Left renal pelvis (tissue), 4 donors: ENCODE data around the gene WFDC12. TPM values are rescaled to one million over a fixed set of nuclear protein-coding genes. Genes with fewer than 3 reads are reported as not detected.
A peak's percentile ranks its signal among the peaks of the same experiment; 100 is the strongest.

Experiments used
- DNase-seq, 4 donors: peaks; one replicate each; pipeline ENCODE4 v3.0.0-alpha.2; 2013; ENCODE audit warnings: low read depth in 4 of 4, low spot score in 3 of 4
- polyA plus RNA-seq, 4 donors: library from polyadenylated mRNA; unstranded; fragments of 120-200 nt; gene quantifications; one replicate each; pipeline ENCODE4 v1.2.1, GENCODE V29; 2013; ENCODE audit not compliant: insufficient read length in 4 of 4

WFDC12 gene
- polyA plus RNA-seq, 4 donors = not detected

GRCh38 chr20:45115829-45116228 is 8.4 kb downstream of the WFDC12 start:
- DNase-seq = no peak

- no peak for DNase-seq
Observed at GRCh38 chr20:45115386-45115774, 8.9 kb downstream of the WFDC12 start.

GRCh38 chr20:45114465-45115385 is 9.5 kb downstream of the WFDC12 start, which contains the start of gene WFDC5:
TSS of gene WFDC5 (minus strand) at chr20:45115174. CDS start at chr20:45115083, 91 bp downstream.
- no peak for DNase-seq

GRCh38 chr20:45113865-45114264 is 10.4 kb downstream of the WFDC12 start:
- no peak for DNase-seq

GRCh38 chr20:45112754-45113153 is 11.5 kb downstream of the WFDC12 start:
- DNase-seq = no peak

GRCh38 chr20:45111799-45112471 is 12.3 kb downstream of the WFDC12 start:
- no peak for DNase-seq

- no peak for DNase-seq
Observed at GRCh38 chr20:45111285-45111684, 13.0 kb downstream of the WFDC12 start.

- DNase-seq = no peak
Observed at GRCh38 chr20:45110301-45110700, 14.0 kb downstream of the WFDC12 start.

- no peak for DNase-seq
Observed at GRCh38 chr20:45109634-45110033, 14.6 kb downstream of the WFDC12 start.

- no peak for DNase-seq
Observed at GRCh38 chr20:45105317-45105716, 18.9 kb downstream of the WFDC12 start.

GRCh38 chr20:45104786-45105185 is 19.5 kb downstream of the WFDC12 start:
- DNase-seq = no peak

GRCh38 chr20:45103072-45103471 is 21.2 kb downstream of the WFDC12 start:
- DNase-seq = no peak

- DNase-seq = no peak
Observed at GRCh38 chr20:45101333-45101850, 22.9 kb downstream of the WFDC12 start.

GRCh38 chr20:45100563-45101245 is 23.6 kb downstream of the WFDC12 start, which contains the start of gene KCNS1:
TSS of gene KCNS1 (minus strand) at chr20:45101127. CDS start at chr20:45099236, 1,891 bp downstream.
- DNase-seq = no peak

GRCh38 chr20:45098103-45098773 is 26.0 kb downstream of the WFDC12 start:
- DNase-seq = peak in 2 of 4 donors; percentile 12 to 16

GRCh38 chr20:45097485-45098102 is 26.7 kb downstream of the WFDC12 start:
- DNase-seq = peak in 2 of 4 donors; percentile 10 to 16

GRCh38 chr20:45096781-45097180 is 27.5 kb downstream of the WFDC12 start:
- no peak for DNase-seq

GRCh38 chr20:45095805-45096238 is 28.4 kb downstream of the WFDC12 start:
- peak in 2 of 4 donors; percentile 22 for DNase-seq

- DNase-seq = no peak
Observed at GRCh38 chr20:45094864-45095574, 29.2 kb downstream of the WFDC12 start.
